ENCODE results near the gene FBXO45. TPM values are rescaled to one million over a fixed set of nuclear protein-coding genes. Genes with fewer than 3 reads are reported as not detected.

Gene FBXO45
- total and polyA plus RNA-seq, 2 donors (not counting 1 experiment from before 2014, with no cell fraction given), result 6.9 to 10.6 TPM

DNA sequence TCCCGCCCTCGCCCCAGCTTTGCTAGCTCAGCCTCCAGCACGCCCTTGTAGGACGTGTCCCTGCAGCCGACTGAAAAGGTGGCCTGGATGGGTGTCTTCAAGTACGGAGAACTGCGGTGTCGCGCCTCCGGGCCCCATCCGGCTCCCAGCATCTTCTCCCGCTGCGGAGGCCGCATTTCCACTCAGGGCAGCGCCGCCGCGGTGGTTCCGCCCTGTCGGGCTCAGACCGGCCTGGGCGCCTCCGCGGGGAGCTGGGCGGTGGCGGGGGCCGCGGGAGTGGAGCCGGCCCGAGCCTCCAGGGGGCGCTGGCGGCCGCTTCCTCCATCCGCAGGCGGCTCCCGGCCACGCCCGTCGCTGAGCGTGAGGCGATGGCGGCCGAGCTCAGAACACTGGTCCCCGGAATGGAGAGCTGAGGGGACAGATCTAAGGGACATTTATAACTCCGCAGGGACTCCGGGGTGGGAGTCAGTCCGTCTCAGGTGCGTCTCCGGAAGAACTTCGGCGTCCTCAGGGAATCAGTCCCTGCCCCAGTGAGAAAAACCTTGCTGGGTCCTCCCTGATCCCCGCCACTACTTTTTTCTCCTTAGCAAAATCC lies 39.7 kb upstream of the FBXO45 start:
- Histone ChIP-seq H3K4me3 (replicated peaks in 1 of 4; ENCODE audit: control extremely low read depth in 1 of 4, insufficient read depth in 1 of 4, low read depth in 3 of 4, low read length in 4 of 4) (peak overlapping the region; percentile 43 to 52 (median 49)), H3K27ac (ENCODE audit: insufficient read depth, low read length) (peak overlapping the region; percentile 38), H3K9ac (ENCODE audit: insufficient read depth, low read length) (peak overlapping the region; percentile 53), H4K20me1 (ENCODE audit: control insufficient read depth, extremely low read depth, insufficient read depth, low read length) (no peaks in the 10 kb centered on the region), H3K9me3 (ENCODE audit: control insufficient read depth, insufficient read depth, low read depth, low read length) (no peaks in the 10 kb centered on the region), H2AFZ (ENCODE audit: low read length) (peak overlapping the region; percentile 98), H3K4me1 (ENCODE audit: control insufficient read depth, extremely low read depth, insufficient read depth, low read length) (peaks cover 8% of the 10 kb centered on the region), H3K36me3 (ENCODE audit: control insufficient read depth, insufficient read depth, low read length) (no peaks in the 10 kb centered on the region), H3K79me2 (ENCODE audit: control insufficient read depth, insufficient read depth, low read length) (no peaks in the 10 kb centered on the region), H3K4me2 (ENCODE audit: extremely low read depth, insufficient read depth, low read length) (peak overlapping the region; percentile 90), H3K27me3 (ENCODE audit: control insufficient read depth, insufficient read depth, low read length) (no peaks in the 10 kb centered on the region)
- DNase-seq (ENCODE audit: low read depth in 2 of 2), result peak; percentile 59 to 64
- no peak for TF ChIP-seq EZH2 (IDR thresholded peaks at IDR 0.05; ENCODE audit: low read length, missing control alignments)
- TF ChIP-seq, protein P1, sequence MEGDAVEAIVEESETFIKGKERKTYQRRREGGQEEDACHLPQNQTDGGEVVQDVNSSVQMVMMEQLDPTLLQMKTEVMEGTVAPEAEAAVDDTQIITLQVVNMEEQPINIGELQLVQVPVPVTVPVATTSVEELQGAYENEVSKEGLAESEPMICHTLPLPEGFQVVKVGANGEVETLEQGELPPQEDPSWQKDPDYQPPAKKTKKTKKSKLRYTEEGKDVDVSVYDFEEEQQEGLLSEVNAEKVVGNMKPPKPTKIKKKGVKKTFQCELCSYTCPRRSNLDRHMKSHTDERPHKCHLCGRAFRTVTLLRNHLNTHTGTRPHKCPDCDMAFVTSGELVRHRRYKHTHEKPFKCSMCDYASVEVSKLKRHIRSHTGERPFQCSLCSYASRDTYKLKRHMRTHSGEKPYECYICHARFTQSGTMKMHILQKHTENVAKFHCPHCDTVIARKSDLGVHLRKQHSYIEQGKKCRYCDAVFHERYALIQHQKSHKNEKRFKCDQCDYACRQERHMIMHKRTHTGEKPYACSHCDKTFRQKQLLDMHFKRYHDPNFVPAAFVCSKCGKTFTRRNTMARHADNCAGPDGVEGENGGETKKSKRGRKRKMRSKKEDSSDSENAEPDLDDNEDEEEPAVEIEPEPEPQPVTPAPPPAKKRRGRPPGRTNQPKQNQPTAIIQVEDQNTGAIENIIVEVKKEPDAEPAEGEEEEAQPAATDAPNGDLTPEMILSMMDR (conservative IDR thresholded peaks at IDR 0.05 in 1 of 2, IDR thresholded peaks at IDR 0.05 in 1 of 2; ENCODE audit: low read depth in 1 of 2, low read length in 2 of 2), result peak; percentile 29 to 64

DNA sequence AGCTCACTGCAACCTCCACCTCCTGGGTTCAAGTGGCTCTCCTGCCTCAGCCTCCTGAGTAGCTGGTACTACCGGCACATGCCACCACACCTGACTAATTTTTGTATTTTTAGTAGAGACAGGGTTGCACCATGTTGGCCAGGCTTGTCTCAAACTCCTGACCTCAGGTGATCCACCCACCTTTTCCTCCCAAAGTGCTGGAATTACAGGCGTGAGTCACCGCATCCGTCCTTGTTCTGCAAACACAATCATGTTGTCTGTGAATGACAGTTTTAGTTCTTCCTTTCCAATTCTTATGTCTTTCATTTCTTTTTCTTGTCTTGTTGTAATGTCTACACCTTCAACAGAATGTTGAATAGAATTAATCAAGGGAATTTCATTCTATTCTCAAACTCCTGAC lies 37.0 kb upstream of the FBXO45 start:
- Histone ChIP-seq H3K27me3 (ENCODE audit: control insufficient read depth, insufficient read depth, low read length) (no peaks in the 10 kb centered on the region), H3K4me3 (replicated peaks in 1 of 4; ENCODE audit: control extremely low read depth in 1 of 4, insufficient read depth in 1 of 4, low read depth in 3 of 4, low read length in 4 of 4) (no peak overlapping the region), H3K79me2 (ENCODE audit: control insufficient read depth, insufficient read depth, low read length) (no peaks in the 10 kb centered on the region), H3K27ac (ENCODE audit: insufficient read depth, low read length) (no peak overlapping the region), H3K9ac (ENCODE audit: insufficient read depth, low read length) (no peak overlapping the region), H3K4me1 (ENCODE audit: control insufficient read depth, extremely low read depth, insufficient read depth, low read length) (peaks cover 8% of the 10 kb centered on the region), H3K9me3 (ENCODE audit: control insufficient read depth, insufficient read depth, low read depth, low read length) (no peaks in the 10 kb centered on the region), H2AFZ (ENCODE audit: low read length) (no peak overlapping the region), H3K36me3 (ENCODE audit: control insufficient read depth, insufficient read depth, low read length) (no peaks in the 10 kb centered on the region), H3K4me2 (ENCODE audit: extremely low read depth, insufficient read depth, low read length) (no peak overlapping the region), H4K20me1 (ENCODE audit: control insufficient read depth, extremely low read depth, insufficient read depth, low read length) (no peaks in the 10 kb centered on the region)
- DNase-seq (ENCODE audit: low read depth in 2 of 2), result no peak
- no peak for TF ChIP-seq EZH2 (IDR thresholded peaks at IDR 0.05; ENCODE audit: low read length, missing control alignments)
- TF ChIP-seq, protein P1 (conservative IDR thresholded peaks at IDR 0.05 in 1 of 2, IDR thresholded peaks at IDR 0.05 in 1 of 2; ENCODE audit: low read depth in 1 of 2, low read length in 2 of 2), result no peak

DNA sequence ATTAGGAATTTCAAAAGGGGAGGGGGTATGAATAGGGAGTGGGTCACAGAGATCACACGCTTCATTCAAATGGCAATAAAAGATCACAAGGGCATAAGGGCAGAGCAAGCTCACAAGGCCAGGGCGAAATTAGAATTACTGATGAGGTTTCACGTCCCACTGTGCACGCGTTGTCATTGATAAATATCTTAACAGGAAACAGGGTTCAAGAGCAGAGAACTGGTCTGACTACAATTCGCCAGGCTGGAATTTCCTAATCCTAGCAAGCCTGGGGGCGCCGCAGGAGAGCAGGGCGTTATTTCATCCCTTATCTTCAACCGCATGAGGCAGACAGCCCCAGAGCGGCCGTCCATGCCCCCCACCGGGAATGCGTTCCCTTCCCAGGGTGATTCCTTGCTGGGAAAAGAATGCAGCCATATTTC lies 35.2 kb upstream of the FBXO45 start:
- Histone ChIP-seq H3K4me2 (ENCODE audit: extremely low read depth, insufficient read depth, low read length) (no peak overlapping the region), H3K36me3 (ENCODE audit: control insufficient read depth, insufficient read depth, low read length) (no peaks in the 10 kb centered on the region), H3K9ac (ENCODE audit: insufficient read depth, low read length) (no peak overlapping the region)

More for the DNA sequence above, 35.2 kb upstream of the FBXO45 start:
- H3K4me1 ChIP-seq (ENCODE audit: control insufficient read depth, extremely low read depth, insufficient read depth, low read length), result peaks cover 2% of the 10 kb centered on the region
- TF ChIP-seq, protein P1 (conservative IDR thresholded peaks at IDR 0.05 in 1 of 2, IDR thresholded peaks at IDR 0.05 in 1 of 2; ENCODE audit: low read depth in 1 of 2, low read length in 2 of 2), result no peak
- TF ChIP-seq EZH2 (IDR thresholded peaks at IDR 0.05; ENCODE audit: low read length, missing control alignments), result no peak
- no peaks in the 10 kb centered on the region for H4K20me1 ChIP-seq (ENCODE audit: control insufficient read depth, extremely low read depth, insufficient read depth, low read length)
- no peak overlapping the region for H3K4me3 ChIP-seq (replicated peaks in 1 of 4; ENCODE audit: control extremely low read depth in 1 of 4, insufficient read depth in 1 of 4, low read depth in 3 of 4, low read length in 4 of 4)
- H3K27ac ChIP-seq (ENCODE audit: insufficient read depth, low read length), result no peak overlapping the region
- H3K27me3 ChIP-seq (ENCODE audit: control insufficient read depth, insufficient read depth, low read length), result no peaks in the 10 kb centered on the region
- DNase-seq (ENCODE audit: low read depth in 2 of 2), result peak in 1 of 2 donors; percentile 32
- H3K9me3 ChIP-seq (ENCODE audit: control insufficient read depth, insufficient read depth, low read depth, low read length), result no peaks in the 10 kb centered on the region
- no peaks in the 10 kb centered on the region for H3K79me2 ChIP-seq (ENCODE audit: control insufficient read depth, insufficient read depth, low read length)
- H2AFZ ChIP-seq (ENCODE audit: low read length), result no peak overlapping the region
